Activated effector memory CD4-positive, alpha-beta T cell treated with anti-CD3 and anti-CD28 coated beads, Interleukin-2, amount 50 U/mL, for 16 hours (primary cell): ENCODE results near the gene PSMD1.

Experiments
- DNase-seq: peaks from one replicate; pipeline ENCODE4 v3.0.0-alpha.2; 2020

Gene PSMD1

GRCh38 chr2:231218366-231218765 lies 161.7 kb downstream of the PSMD1 start:
- DNase-seq = no peak

- no peak for DNase-seq
Measured at GRCh38 chr2:231219289-231219688, 162.6 kb downstream of the PSMD1 start.

DNA sequence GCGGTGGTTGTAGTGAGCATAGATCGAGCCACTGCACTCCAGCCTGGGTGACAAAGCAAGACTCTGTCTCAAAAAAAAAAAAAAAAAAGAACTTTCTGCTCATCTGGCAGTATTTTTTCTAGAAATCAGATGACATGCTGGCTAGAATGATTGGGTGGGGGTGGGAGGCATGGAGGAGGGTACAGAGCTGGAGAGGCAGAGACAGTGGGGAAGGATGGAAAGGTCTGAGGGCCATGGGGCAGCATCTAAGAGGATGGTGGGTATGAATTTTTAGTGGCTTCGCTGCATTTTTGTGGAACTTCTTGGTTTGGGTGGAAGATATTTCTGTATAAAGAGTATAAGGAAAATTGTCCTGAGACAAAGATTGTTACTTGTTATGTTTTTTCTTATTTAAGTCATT lies 165.1 kb downstream of the PSMD1 start:
- DNase-seq = no peak
